Body of pancreas (tissue), 4 donors: Measurements from ENCODE around the gene YBX3.

ENCODE experiments used
- POLR2A ChIP-seq, 3 donors: fragments of 450-650 bp; IDR thresholded peaks; one replicate each; pipeline ENCODE4 v1.6.1; 2016; ENCODE audit warnings: antibody characterized with exemption in 3 of 3, mild to moderate bottlenecking in 2 of 3
- TF ChIP-seq, protein P1 (sequence below), 7 experiments: fragments of 450-650 bp in 4 of 7; fragments of 200-600 bp in 3 of 7; sonication (generic) in 3 of 7; IDR thresholded peaks; one replicate each; pipeline ENCODE4 v1.5.1; 2016 to 2019; ENCODE audit warnings: antibody characterized with exemption in 7 of 7

DNA sequence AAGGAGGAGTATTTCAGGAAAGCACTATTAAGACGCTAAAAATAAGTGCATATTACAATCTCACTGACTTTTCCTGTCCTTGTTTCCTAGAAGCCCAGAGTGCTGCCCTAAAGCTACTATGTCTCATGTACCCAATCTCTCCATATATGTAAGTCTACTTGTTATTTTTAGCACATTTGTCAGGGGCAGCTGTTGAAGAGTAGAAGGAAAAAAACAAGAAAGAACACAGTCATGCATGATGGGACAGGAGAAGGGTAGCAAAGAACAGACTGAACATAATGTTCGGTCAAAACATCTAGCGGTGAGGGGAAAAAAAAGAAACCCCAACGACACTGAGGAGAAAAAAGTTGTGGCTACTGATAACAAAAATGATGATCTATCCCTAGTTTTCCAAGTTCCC is 14.3 kb downstream of the YBX3 start:
- no peak for TF ChIP-seq POLR2A (IDR thresholded peaks at IDR 0.05)
- TF ChIP-seq, protein P1, sequence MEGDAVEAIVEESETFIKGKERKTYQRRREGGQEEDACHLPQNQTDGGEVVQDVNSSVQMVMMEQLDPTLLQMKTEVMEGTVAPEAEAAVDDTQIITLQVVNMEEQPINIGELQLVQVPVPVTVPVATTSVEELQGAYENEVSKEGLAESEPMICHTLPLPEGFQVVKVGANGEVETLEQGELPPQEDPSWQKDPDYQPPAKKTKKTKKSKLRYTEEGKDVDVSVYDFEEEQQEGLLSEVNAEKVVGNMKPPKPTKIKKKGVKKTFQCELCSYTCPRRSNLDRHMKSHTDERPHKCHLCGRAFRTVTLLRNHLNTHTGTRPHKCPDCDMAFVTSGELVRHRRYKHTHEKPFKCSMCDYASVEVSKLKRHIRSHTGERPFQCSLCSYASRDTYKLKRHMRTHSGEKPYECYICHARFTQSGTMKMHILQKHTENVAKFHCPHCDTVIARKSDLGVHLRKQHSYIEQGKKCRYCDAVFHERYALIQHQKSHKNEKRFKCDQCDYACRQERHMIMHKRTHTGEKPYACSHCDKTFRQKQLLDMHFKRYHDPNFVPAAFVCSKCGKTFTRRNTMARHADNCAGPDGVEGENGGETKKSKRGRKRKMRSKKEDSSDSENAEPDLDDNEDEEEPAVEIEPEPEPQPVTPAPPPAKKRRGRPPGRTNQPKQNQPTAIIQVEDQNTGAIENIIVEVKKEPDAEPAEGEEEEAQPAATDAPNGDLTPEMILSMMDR (IDR thresholded peaks at IDR 0.05) = no peak
